ENCODE results near the gene USP17L20.
A peak's percentile ranks its signal among the peaks of the same experiment; 100 is the strongest.
"Not testable (repeated sequence)": the region's sequence is repeated elsewhere in the genome, so short reads cannot be mapped to it uniquely, and the experiment has no call there.

Gene USP17L20

GRCh38 chr4:9257824-9258223 is at the start of gene USP17L20:
TSS of gene USP17L20 (plus strand) at chr4:9258124. CDS start at chr4:9258124, 0 bp downstream.
- not testable (repeated sequence) for DNase-seq

- DNase-seq, result not testable (repeated sequence)
These were observed 47.6 kb upstream of the USP17L20 start, which contains the start of gene USP17L10 for GRCh38 chr4:9210357-9210756. TSS of gene USP17L10 (plus strand) at chr4:9210657. CDS start at chr4:9210657, 0 bp downstream.

- not testable (repeated sequence) for DNase-seq
These were observed 43.2 kb upstream of the USP17L20 start for GRCh38 chr4:9214701-9215100.

GRCh38 chr4:9215105-9215504 is 42.8 kb upstream of the USP17L20 start, which contains the start of gene USP17L11:
TSS of gene USP17L11 (plus strand) at chr4:9215405. CDS start at chr4:9215405, 0 bp downstream.
- DNase-seq, result not testable (repeated sequence)

GRCh38 chr4:9219852-9220251 is 38.1 kb upstream of the USP17L20 start, which contains the start of gene USP17L12:
TSS of gene USP17L12 (plus strand) at chr4:9220152. CDS start at chr4:9220152, 0 bp downstream.
- DNase-seq, result not testable (repeated sequence)

GRCh38 chr4:9224596-9224995 is 33.3 kb upstream of the USP17L20 start, which contains the start of gene USP17L13:
TSS of gene USP17L13 (plus strand) at chr4:9224896. CDS start at chr4:9224896, 0 bp downstream.
- DNase-seq, result not testable (repeated sequence)

GRCh38 chr4:9230249-9230648 is 27.7 kb upstream of the USP17L20 start:
- DNase-seq, result not testable (repeated sequence)

GRCh38 chr4:9234085-9234484 is 23.8 kb upstream of the USP17L20 start, which contains the start of gene USP17L15:
TSS of gene USP17L15 (plus strand) at chr4:9234385. CDS start at chr4:9234385, 0 bp downstream.
- not testable (repeated sequence) for DNase-seq

GRCh38 chr4:9238461-9238860 is 19.5 kb upstream of the USP17L20 start:
- peak; percentile 4 for DNase-seq

- DNase-seq, result not testable (repeated sequence)
These were observed 14.3 kb upstream of the USP17L20 start, which contains the start of gene USP17L17 for GRCh38 chr4:9243579-9243978. TSS of gene USP17L17 (plus strand) at chr4:9243879. CDS start at chr4:9243879, 0 bp downstream.

- not testable (repeated sequence) for DNase-seq
These were observed 9.8 kb upstream of the USP17L20 start, which contains the start of gene USP17L18 for GRCh38 chr4:9247953-9248680. TSS of gene USP17L18 (plus strand) at chr4:9248630. CDS start at chr4:9248630, 0 bp downstream.

- not testable (repeated sequence) for DNase-seq
These were observed 4.8 kb upstream of the USP17L20 start, which contains the start of gene USP17L19 for GRCh38 chr4:9253078-9253477. TSS of gene USP17L19 (plus strand) at chr4:9253378. CDS start at chr4:9253378, 0 bp downstream.

GRCh38 chr4:9262572-9262971 is 4.6 kb downstream of the USP17L20 start, which contains the start of gene USP17L21:
TSS of gene USP17L21 (plus strand) at chr4:9262872. CDS start at chr4:9262872, 0 bp downstream.
- DNase-seq, result not testable (repeated sequence)

GRCh38 chr4:9267319-9267718 is 9.4 kb downstream of the USP17L20 start, which contains the start of gene USP17L22:
TSS of gene USP17L22 (plus strand) at chr4:9267619. CDS start at chr4:9267619, 0 bp downstream.
- not testable (repeated sequence) for DNase-seq

- DNase-seq, result not testable (repeated sequence)
These were observed 13.8 kb downstream of the USP17L20 start for GRCh38 chr4:9271719-9272118.
